Pulmonary artery endothelial cell (primary cell): ENCODE results near the gene ZNF469. TPM values are rescaled to one million over a fixed set of nuclear protein-coding genes. Genes with fewer than 3 reads are reported as not detected.

Experiments used
- DNase-seq: peaks from one replicate; pipeline ENCODE4 v3.0.0-alpha.2; 2011; ENCODE audit warnings: low read depth, low spot score
- total RNA-seq: library from RNA; depleted of rRNA; stranded (reverse); fragments of >200 nt; gene quantifications from 2 replicates; pipeline ENCODE4 v1.2.3, GENCODE V29; 2014

ZNF469 gene
- total RNA-seq, 1 donor from 2014 or later = 1.3 TPM

DNA sequence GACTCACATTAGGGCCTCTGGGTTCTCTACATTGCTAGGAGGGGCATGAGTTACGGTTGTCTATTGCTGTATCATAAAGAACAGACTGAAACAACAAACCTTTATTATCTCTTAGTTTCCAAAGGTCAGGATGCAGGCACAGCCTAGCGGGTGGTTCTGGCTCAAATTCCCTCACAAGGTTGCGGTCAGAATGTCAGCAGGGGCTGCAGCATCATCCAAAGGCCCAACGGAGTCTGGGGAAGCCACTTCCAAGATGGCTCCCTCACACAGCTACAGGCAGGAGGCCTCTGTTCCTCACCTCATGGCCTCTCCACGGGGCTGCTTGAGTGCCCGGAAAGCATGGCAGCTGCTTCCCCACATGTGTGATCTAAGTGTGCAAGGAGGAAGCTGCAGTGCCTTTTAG lies 40.7 kb downstream of the ZNF469 start:
- DNase-seq = no peak

DNA sequence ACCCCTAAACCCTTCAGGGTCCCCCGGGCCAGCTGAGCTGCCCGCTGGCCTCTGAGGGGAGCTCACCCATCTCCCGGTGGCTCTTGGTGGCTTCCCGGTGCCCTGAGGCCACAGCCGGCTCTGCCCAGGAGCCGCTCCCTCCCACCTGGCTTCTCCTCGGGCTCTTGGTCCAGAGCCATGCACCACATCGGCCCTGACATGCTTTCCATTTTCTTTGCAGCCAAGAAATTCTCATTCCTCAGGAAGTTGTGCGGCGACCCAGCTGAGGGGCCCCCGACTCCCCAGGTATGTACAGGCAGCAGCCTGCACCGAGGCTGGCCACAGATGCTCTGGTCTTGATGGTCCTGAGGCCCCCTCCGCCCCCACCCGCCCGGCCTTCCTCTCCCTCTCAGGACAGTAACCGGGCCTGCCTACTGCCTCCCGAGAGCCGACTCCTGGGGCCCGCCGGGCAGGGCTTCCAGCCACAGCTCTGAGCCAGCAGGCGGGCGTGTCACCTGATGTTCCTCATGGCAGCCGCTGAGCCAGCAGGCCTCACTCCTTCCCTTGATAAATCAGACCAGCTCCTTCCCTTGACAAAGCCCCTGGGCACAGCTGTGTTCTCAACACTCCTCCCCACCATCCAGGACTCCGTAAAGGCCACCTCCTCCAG lies 42.0 kb downstream of the ZNF469 start:
- no peak for DNase-seq

DNA sequence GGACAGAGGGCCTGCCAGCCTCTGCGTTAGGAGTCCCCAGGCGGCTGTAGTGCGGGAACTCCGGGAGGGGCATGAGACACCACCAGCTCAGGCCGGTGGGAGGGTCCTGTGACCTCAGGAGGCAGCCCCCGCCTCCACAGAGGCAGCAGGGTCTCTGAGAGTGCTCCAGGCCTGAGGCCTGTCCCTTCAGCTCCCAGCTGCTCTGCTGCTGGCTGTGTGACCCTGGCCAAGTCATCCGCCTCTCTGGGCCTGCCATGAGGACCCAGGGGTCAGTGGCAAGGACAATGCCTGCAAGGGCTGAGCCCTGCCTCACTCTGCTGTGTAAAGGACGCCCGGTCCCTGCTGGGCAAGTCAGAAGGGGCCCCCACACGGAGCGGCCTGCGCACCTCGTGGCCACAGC lies 43.3 kb downstream of the ZNF469 start:
- no peak for DNase-seq

DNA sequence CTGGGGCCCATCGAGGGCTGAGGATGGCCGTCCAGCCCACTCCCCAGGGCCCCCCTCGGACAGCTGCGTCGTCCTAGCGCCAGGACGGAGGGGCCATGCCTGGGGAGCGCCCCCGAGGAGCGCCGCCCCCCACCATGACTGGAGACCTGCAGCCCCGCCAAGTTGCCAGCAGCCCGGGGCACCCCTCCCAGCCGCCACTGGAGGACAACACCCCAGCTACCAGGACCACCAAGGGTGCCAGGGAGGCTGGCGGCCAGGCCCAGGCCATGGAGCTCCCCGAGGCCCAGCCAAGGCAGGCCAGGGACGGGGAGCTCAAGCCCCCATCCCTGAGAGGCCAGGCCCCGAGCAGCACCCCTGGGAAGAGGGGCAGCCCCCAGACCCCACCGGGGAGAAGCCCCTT lies 44.6 kb downstream of the ZNF469 start:
- DNase-seq = no peak

DNA sequence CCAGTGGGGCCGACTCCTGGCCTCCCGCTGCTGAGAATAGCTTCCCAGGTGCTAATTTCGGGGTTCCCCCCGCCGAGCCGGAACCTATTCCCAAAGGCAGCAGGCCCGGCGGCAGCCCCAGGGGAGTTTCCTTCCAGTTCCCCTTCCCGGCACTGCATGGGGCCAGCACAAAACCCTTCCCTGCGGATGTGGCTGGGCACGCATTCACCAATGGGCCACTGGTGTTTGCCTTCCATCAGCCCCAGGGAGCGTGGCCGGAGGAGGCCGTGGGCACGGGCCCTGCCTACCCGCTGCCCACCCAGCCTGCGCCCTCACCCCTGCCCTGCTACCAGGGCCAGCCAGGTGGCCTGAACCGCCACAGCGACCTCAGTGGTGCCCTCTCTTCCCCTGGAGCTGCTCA lies 45.4 kb downstream of the ZNF469 start:
- no peak for DNase-seq

DNA sequence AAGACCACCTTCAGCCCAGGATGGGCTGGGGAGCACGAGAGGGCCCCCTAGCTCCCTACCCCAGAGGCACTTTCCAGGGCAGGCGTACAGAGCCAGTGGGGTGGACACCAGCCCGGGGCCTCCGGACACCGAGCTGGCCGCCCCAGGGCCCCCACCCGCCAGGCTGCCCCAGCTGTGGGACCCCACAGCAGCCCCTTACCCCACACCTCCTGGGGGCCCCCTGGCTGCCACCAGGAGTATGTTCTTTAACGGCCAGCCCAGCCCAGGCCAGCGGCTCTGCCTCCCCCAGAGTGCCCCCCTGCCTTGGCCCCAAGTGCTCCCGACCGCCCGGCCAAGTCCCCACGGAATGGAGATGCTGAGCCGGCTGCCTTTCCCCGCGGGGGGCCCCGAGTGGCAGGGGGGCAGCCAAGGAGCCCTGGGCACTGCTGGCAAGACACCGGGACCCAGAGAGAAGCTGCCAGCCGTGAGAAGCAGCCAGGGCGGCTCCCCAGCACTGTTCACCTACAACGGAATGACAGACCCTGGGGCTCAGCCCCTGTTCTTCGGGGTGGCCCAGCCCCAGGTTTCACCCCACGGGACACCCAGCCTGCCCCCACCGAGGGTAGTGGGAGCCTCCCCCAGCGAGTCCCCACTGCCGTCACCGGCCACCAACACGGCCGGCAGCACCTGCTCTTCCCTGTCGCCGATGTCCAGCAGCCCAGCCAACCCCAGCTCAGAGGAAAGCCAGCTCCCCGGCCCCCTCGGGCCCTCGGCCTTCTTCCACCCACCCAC lies 46.0 kb downstream of the ZNF469 start:
- DNase-seq = no peak

DNA sequence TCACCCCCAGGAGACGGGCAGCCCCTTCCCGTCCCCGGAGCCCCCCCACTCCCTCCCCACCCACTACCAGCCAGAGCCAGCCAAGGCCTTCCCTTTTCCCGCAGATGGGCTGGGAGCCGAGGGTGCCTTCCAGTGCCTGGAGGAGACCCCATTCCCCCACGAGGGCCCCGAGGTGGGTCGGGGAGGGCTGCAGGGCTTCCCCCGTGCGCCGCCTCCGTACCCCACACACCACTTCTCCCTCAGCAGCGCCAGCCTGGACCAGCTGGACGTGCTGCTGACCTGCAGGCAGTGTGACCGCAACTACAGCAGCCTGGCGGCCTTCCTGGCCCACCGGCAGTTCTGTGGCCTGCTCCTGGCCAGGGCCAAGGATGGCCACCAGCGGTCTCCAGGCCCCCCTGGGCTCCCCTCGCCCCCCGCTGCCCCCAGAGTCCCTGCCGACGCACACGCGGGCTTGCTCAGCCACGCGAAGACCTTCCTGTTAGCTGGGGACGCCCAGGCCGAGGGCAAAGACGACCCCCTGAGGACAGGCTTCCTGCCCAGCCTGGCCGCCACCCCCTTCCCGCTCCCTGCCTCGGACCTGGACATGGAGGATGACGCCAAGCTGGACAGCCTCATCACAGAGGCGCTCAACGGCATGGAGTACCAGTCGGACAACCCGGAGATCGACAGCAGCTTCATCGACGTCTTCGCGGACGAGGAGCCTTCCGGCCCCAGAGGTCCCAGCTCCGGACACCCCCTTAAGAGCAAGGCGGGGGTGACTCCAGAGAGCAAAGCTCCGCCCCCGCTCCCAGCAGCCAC lies 46.8 kb downstream of the ZNF469 start:
- no peak for DNase-seq

DNA sequence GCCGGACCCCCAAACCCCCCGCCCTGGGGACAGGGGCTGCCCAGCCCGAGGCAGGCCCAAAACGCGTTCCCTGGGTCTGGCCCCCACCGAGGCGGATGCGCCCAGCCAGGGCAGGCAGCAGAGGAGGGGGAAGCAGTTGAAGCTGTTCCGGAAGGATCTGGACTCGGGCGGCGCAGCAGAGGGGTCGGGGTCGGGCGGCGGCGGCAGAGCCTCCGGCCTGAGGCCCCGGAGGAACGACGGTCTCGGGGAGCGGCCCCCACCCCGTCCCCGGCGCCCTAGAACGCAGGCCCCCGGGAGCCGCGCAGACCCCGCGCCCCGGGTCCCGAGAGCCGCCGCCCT lies 47.4 kb downstream of the ZNF469 start:
- no peak for DNase-seq

DNA sequence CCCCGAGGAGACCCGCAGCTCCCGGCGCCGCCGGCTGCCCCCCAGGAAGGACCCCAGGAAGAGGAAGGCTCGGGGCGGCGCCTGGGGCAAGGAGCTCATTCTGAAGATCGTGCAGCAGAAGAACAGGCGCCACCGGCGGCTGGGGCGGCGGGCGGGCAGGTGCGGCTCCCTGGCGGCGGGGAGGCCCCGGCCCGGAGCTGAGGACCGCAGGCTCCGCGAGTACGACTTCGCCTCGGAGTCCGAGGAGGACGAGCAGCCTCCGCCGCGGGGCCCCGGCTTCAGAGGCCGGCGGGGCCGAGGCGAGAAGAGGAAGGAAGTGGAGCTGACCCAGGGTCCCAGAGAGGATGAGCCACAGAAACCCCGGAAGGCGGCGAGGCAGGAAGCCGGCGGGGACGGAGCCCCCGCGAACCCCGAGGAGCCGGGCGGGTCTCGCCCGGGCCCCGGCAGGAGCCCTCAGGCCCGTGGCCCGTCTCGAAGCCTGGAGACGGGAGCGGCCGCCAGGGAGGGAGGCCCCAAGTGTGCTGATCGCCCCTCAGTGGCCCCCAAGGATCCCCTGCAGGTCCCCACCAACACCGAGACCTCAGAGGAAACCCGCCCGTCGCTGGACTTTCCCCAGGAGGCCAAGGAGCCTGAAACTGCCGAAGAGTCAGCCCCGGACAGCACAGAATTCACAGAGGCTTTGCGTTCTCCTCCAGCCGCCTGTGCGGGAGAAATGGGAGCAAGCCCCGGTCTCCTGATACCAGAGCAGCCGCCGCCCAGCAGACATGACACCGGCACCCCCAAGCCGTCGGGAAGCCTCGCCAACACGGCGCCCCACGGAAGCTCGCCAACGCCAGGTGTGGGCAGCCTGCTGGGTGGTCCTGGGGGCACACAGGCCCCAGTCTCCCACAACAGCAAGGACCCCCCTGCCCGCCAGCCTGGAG lies 48.0 kb downstream of the ZNF469 start:
- DNase-seq = no peak

DNA sequence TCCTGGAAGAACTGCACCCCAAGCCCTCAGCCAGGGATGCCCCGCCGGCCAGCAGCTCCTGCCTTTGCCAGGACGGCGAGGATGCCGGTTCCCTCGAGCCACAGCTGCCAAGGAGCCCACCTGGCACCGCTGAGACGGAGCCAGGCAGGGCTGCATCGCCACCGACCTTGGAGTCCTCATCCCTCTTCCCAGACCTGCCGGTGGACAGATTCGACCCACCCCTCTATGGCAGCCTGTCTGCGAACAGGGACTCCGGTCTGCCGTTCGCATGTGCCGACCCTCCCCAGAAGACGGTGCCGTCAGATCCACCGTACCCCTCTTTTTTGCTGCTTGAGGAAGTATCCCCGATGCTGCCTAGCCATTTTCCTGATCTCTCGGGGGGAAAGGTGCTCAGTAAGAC lies 48.9 kb downstream of the ZNF469 start:
- DNase-seq = no peak

DNA sequence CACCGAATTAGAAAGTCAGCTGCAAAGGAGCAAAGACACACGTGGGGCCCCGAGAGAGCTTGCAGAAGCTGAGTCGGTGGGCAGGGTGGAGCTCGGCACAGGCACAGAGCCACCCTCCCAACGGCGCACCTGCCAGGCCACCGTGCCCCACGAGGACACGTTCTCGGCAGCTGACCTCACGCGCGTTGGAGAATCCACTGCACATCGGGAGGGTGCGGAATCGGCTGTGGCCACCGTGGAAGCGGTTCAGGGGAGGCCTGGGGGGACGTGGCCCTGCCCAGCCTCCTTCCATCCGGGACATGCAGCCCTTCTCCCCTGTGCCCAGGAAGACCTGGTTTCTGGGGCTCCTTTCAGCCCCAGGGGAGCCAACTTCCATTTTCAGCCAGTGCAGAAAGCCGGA lies 49.4 kb downstream of the ZNF469 start:
- DNase-seq = no peak

Other genes with a start within 250 kb of the ZNF469 start
- 1.2 and 2.0 TPM in 2 replicates for gene ZFPM1, start 70.3 kb downstream of the ZNF469 start, total RNA-seq
- 11.1 and 15.4 TPM in 2 replicates for gene ZC3H18, start 187.4 kb downstream of the ZNF469 start, total RNA-seq